ENCODE measurements around the gene CADM1.

Gene CADM1

DNA sequence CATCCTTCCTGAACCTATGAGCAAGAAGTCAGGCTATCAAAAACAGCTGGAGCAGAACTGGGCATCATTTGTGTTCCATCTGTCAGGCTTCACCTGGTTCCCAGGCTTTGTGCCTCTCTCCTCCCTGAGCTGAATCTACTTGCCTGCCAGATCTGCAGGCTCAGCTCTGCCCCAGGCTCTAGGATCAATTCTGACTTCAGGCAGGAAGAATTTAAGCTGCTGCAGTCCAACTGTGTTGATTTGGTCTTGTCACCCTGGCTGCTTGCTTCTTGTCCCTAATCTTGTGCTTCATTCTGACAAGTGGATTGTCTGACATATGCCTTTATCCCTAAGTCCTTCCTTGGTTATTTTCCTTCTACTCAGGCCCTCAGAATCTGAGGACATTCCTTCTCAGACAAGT lies 31.6 kb upstream of the CADM1 start:
- Histone ChIP-seq H3K27me3 (ENCODE audit: control insufficient read depth in 1 of 2, insufficient read depth in 2 of 2, low read length in 2 of 2) (peaks cover 3 to 7% of the 10 kb centered on the region in 2 donors), H3K36me3 (ENCODE audit: control insufficient read depth in 2 of 2, insufficient read depth in 2 of 2, low read length in 2 of 2) (no peaks in the 10 kb centered on the region), H3K27ac (ENCODE audit: low read length) (no peak overlapping the region), H3K9me3 (ENCODE audit: control insufficient read depth in 2 of 2, low read length in 2 of 2) (no peaks in the 10 kb centered on the region), H3K9ac (ENCODE audit: low read length in 2 of 2) (no peak overlapping the region), H3K4me3 (ENCODE audit: low read length in 2 of 2) (no peak overlapping the region), H3K4me1 (ENCODE audit: control insufficient read depth, insufficient read depth, low read length) (no peaks in the 10 kb centered on the region)

DNA sequence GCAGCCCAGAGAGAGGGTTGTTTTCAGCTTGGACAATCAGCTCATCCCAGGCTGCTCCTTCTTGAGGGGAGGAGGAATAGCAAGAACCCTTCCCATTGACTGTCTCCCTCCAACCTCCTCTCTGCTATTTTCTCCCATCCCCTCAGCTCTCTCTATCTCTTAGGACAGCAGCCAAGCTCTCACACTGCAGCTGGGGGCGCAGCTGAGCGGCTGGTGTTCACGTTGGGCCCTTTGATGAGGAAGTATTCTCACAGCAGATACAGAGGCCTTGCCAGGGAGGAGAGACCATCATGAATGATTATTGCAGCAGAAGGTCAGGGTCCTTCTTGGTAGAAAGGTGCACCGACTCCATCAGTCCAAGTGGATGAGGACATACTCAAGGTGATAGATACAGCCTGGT lies 26.5 kb upstream of the CADM1 start:
- Histone ChIP-seq H3K27me3 (ENCODE audit: control insufficient read depth in 1 of 2, insufficient read depth in 2 of 2, low read length in 2 of 2) (peaks cover 3 to 9% of the 10 kb centered on the region in 2 donors), H3K9me3 (ENCODE audit: control insufficient read depth in 2 of 2, low read length in 2 of 2) (no peaks in the 10 kb centered on the region), H3K27ac (ENCODE audit: low read length) (no peak overlapping the region), H3K36me3 (ENCODE audit: control insufficient read depth in 2 of 2, insufficient read depth in 2 of 2, low read length in 2 of 2) (no peaks in the 10 kb centered on the region), H3K4me3 (ENCODE audit: low read length in 2 of 2) (no peak overlapping the region), H3K9ac (ENCODE audit: low read length in 2 of 2) (no peak overlapping the region), H3K4me1 (ENCODE audit: control insufficient read depth, insufficient read depth, low read length) (no peaks in the 10 kb centered on the region)

DNA sequence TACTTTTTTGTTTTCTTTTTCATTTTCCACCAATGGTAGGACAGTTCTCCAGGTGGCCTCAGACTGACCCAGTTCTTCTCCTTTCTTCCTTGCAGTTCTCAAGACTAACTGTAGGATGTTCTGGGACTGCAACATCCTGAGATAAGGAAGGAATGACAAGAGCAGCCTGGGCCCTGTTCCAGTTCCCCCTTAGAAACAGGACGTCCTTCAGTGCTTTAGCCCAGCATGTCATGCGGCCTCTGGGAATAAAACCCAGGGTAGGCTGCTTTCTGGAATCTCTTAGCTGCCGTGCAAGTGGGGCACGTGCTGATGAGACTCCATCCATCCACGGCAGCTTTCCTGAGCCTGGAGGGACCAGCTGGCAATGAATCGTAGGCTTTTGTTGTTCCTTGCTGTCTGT lies 24.0 kb upstream of the CADM1 start:
- Histone ChIP-seq H3K27ac (ENCODE audit: low read length) (no peak overlapping the region), H3K36me3 (ENCODE audit: control insufficient read depth in 2 of 2, insufficient read depth in 2 of 2, low read length in 2 of 2) (no peaks in the 10 kb centered on the region), H3K27me3 (ENCODE audit: control insufficient read depth in 1 of 2, insufficient read depth in 2 of 2, low read length in 2 of 2) (peaks cover 2 to 3% of the 10 kb centered on the region in 2 donors), H3K9me3 (ENCODE audit: control insufficient read depth in 2 of 2, low read length in 2 of 2) (no peaks in the 10 kb centered on the region), H3K4me3 (ENCODE audit: low read length in 2 of 2) (no peak overlapping the region), H3K9ac (ENCODE audit: low read length in 2 of 2) (no peak overlapping the region), H3K4me1 (ENCODE audit: control insufficient read depth, insufficient read depth, low read length) (no peaks in the 10 kb centered on the region)

DNA sequence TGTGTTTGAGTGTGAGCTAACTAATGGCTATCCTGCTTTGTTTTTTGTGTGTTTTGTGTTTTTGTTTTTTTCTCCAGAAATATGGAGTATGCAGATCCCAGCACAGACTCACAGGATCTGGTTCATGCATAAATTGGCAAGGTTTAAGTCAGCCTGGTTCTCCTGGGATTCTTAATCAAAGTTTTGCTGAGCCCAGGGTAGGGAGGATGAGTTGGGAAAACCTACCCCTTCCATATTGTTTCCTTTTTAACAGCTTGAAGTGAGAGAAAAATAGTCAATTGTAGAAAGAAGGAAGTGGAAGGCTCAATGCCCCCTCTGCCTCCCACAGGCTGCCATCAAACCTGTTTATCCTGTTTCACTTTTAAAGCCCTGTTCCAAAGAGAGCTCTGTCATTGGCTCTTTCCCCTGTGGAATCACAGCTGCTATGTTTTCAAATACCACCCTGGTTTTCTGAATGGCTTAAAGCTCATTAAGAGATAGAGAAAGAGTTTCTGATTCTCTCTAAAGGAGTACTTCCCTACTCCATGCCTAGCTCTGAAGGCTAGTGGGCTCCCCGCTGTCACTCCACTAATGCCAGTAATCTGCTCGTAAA lies 23.4 kb upstream of the CADM1 start:
- H3K9me3 ChIP-seq (ENCODE audit: control insufficient read depth in 2 of 2, low read length in 2 of 2) = no peaks in the 10 kb centered on the region
- no peaks in the 10 kb centered on the region for H3K4me1 ChIP-seq (ENCODE audit: control insufficient read depth, insufficient read depth, low read length)
- H3K27ac ChIP-seq (ENCODE audit: low read length) = no peak overlapping the region
- peaks cover 2 to 3% of the 10 kb centered on the region in 2 donors for H3K27me3 ChIP-seq (ENCODE audit: control insufficient read depth in 1 of 2, insufficient read depth in 2 of 2, low read length in 2 of 2)
- H3K9ac ChIP-seq (ENCODE audit: low read length in 2 of 2) = no peak overlapping the region
- H3K4me3 ChIP-seq (ENCODE audit: low read length in 2 of 2) = no peak overlapping the region
- no peaks in the 10 kb centered on the region for H3K36me3 ChIP-seq (ENCODE audit: control insufficient read depth in 2 of 2, insufficient read depth in 2 of 2, low read length in 2 of 2)

GRCh38 chr11:115525531-115526006 lies 21.4 kb upstream of the CADM1 start:
- no peak overlapping the region for H3K9ac ChIP-seq (ENCODE audit: low read length in 2 of 2)
- no peak overlapping the region for H3K27ac ChIP-seq (ENCODE audit: low read length)
- no peak overlapping the region for H3K4me3 ChIP-seq (ENCODE audit: low read length in 2 of 2)
- H3K9me3 ChIP-seq (ENCODE audit: control insufficient read depth in 2 of 2, low read length in 2 of 2) = no peaks in the 10 kb centered on the region
- H3K27me3 ChIP-seq (ENCODE audit: control insufficient read depth in 1 of 2, insufficient read depth in 2 of 2, low read length in 2 of 2) = peaks cover 2 to 3% of the 10 kb centered on the region in 2 donors
- no peaks in the 10 kb centered on the region for H3K36me3 ChIP-seq (ENCODE audit: control insufficient read depth in 2 of 2, insufficient read depth in 2 of 2, low read length in 2 of 2)
- no peaks in the 10 kb centered on the region for H3K4me1 ChIP-seq (ENCODE audit: control insufficient read depth, insufficient read depth, low read length)

DNA sequence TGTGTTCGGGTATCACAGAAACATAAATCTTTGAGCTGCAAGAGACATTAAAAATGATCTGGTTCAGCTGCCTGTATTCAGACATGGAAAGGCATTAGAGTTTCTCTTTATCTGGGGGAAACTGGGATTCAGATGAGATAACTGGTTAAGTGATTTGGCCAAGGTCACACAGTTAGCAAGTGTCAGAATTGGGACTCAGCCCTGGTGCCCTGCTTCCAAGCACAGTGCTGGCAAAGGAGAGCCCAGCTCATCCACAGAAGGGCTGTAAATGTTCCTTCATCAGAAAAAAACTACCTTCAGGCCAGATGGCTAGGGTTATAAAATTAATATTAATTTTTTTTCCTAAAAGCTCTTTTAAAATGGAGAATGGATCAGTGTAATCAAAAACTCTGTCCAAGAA lies 20.4 kb upstream of the CADM1 start:
- H3K9ac ChIP-seq (ENCODE audit: low read length in 2 of 2) = no peak overlapping the region
- no peaks in the 10 kb centered on the region for H3K36me3 ChIP-seq (ENCODE audit: control insufficient read depth in 2 of 2, insufficient read depth in 2 of 2, low read length in 2 of 2)
- H3K27me3 ChIP-seq (ENCODE audit: control insufficient read depth in 1 of 2, insufficient read depth in 2 of 2, low read length in 2 of 2) = peaks cover 3 to 4% of the 10 kb centered on the region in 2 donors
- no peak overlapping the region for H3K27ac ChIP-seq (ENCODE audit: low read length)
- no peaks in the 10 kb centered on the region for H3K9me3 ChIP-seq (ENCODE audit: control insufficient read depth in 2 of 2, low read length in 2 of 2)
- no peak overlapping the region for H3K4me3 ChIP-seq (ENCODE audit: low read length in 2 of 2)
- no peaks in the 10 kb centered on the region for H3K4me1 ChIP-seq (ENCODE audit: control insufficient read depth, insufficient read depth, low read length)

DNA sequence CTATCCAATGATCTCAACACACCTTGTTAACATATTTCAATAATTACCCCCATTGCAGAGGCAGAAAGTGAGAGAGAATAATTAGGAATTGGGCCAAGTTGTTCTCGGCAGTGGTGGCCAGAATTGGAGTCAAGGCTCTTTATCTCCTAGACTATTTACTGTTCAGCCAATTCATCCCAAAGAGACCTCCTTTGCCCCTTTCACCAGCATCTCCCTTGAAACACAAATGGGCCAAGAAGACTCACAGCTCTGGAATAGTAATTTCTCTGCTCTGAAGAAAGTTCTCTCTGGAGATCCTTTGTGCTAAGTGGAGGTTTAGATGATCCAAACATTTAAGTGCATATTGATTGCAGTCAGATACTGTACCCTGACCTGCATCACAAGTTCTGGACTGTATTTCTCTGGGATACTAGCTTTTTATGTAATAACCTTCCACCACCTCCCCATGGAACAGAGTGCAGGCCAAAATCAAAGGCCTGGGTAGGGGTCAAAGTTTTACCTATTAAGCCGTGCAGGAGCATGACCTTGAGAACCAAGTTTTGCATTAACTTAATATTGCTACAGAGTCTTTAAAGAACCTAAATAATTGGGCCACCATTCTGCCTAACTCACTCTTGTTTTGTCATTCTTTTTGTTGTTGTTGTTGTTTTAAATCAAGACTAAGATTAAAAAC lies 19.6 kb upstream of the CADM1 start:
- H3K27me3 ChIP-seq (ENCODE audit: control insufficient read depth in 1 of 2, insufficient read depth in 2 of 2, low read length in 2 of 2) = peaks cover 3 to 4% of the 10 kb centered on the region in 2 donors
- H3K27ac ChIP-seq (ENCODE audit: low read length) = no peak overlapping the region
- H3K4me3 ChIP-seq (ENCODE audit: low read length in 2 of 2) = no peak overlapping the region
- H3K36me3 ChIP-seq (ENCODE audit: control insufficient read depth in 2 of 2, insufficient read depth in 2 of 2, low read length in 2 of 2) = no peaks in the 10 kb centered on the region
- H3K9ac ChIP-seq (ENCODE audit: low read length in 2 of 2) = no peak overlapping the region
- no peaks in the 10 kb centered on the region for H3K9me3 ChIP-seq (ENCODE audit: control insufficient read depth in 2 of 2, low read length in 2 of 2)
- no peaks in the 10 kb centered on the region for H3K4me1 ChIP-seq (ENCODE audit: control insufficient read depth, insufficient read depth, low read length)

DNA sequence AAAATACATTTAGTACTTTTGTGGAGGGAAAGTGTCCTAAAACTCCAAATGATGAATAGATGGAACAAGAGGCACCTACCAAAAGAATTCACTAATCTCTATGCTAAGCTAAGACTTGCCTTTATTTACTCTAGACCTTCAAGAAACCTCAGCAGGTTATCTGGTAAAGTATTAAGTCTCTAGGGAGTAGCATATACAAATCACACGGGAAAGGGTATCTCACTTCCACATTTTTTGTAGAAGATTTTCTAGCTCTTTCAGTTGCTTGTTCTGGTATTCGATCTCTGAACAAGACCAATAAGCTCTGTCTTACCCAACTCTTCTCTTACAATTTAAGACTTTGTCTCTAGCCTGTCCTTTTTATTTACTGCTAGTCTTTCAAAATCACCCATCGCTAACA lies 18.1 kb upstream of the CADM1 start:
- no peaks in the 10 kb centered on the region for H3K36me3 ChIP-seq (ENCODE audit: control insufficient read depth in 2 of 2, insufficient read depth in 2 of 2, low read length in 2 of 2)
- H3K9me3 ChIP-seq (ENCODE audit: control insufficient read depth in 2 of 2, low read length in 2 of 2) = no peaks in the 10 kb centered on the region
- no peak overlapping the region for H3K9ac ChIP-seq (ENCODE audit: low read length in 2 of 2)
- H3K27me3 ChIP-seq (ENCODE audit: control insufficient read depth in 1 of 2, insufficient read depth in 2 of 2, low read length in 2 of 2) = peaks cover 2 to 3% of the 10 kb centered on the region in 2 donors
- no peak overlapping the region for H3K4me3 ChIP-seq (ENCODE audit: low read length in 2 of 2)
- H3K4me1 ChIP-seq (ENCODE audit: control insufficient read depth, insufficient read depth, low read length) = no peaks in the 10 kb centered on the region
- no peak overlapping the region for H3K27ac ChIP-seq (ENCODE audit: low read length)

DNA sequence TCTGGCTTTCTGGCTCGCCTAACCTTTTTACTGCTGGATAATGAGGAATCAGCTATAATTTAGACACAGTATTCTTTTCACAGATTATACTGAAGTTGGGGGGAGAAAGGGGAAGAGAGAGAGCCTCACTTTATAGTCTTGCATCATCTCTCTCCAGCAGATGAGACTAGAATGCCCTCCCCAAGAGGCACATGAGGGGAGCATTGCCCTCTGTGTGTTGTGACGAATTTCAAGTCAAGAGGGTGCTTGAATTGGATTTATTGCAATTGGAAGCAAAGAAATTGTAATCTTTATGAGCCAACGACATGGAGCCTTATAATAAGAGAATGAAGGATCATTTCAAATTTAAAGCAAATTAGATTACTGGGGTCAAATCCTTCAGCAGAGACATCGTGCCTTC lies 17.6 kb upstream of the CADM1 start:
- peaks cover under 1 to 2% of the 10 kb centered on the region in 2 donors for H3K27me3 ChIP-seq (ENCODE audit: control insufficient read depth in 1 of 2, insufficient read depth in 2 of 2, low read length in 2 of 2)
- H3K9me3 ChIP-seq (ENCODE audit: control insufficient read depth in 2 of 2, low read length in 2 of 2) = no peaks in the 10 kb centered on the region
- no peak overlapping the region for H3K27ac ChIP-seq (ENCODE audit: low read length)
- no peak overlapping the region for H3K4me3 ChIP-seq (ENCODE audit: low read length in 2 of 2)
- no peaks in the 10 kb centered on the region for H3K4me1 ChIP-seq (ENCODE audit: control insufficient read depth, insufficient read depth, low read length)
- H3K9ac ChIP-seq (ENCODE audit: low read length in 2 of 2) = no peak overlapping the region
- no peaks in the 10 kb centered on the region for H3K36me3 ChIP-seq (ENCODE audit: control insufficient read depth in 2 of 2, insufficient read depth in 2 of 2, low read length in 2 of 2)

DNA sequence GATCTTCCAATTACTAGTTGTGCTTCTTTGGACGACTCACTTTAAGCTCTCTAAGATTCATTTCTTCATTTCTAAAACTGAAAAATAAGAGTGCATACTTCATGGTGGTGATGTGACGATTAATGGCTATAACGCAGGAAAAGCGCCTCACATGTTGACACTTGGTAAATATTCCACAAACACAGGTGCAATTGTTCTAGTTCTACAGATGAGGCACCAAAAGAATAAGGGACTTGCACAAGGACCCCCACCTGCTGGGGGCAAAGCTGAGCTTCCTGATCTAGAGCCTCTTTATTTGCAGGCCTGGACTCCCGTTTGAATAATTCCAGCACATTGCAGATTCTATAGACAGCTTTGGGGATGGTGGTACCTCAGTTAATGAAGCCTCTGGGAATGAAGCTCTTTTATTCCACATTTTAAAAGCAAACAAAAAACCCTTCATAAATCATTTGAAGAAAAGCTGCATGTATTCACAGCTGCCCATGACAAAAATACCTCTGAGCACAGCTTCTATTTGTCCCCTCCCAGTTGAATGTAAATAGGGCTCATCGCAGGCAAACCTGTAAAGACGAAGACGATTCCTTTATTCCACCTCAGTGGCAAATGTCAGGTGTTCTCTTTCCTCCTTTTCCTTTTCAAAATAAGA lies 14.9 kb upstream of the CADM1 start:
- Histone ChIP-seq H3K4me1 (ENCODE audit: control insufficient read depth, insufficient read depth, low read length) (no peaks in the 10 kb centered on the region), H3K36me3 (ENCODE audit: control insufficient read depth in 2 of 2, insufficient read depth in 2 of 2, low read length in 2 of 2) (no peaks in the 10 kb centered on the region), H3K9me3 (ENCODE audit: control insufficient read depth in 2 of 2, low read length in 2 of 2) (no peaks in the 10 kb centered on the region), H3K27ac (ENCODE audit: low read length) (no peak overlapping the region), H3K4me3 (ENCODE audit: low read length in 2 of 2) (no peak overlapping the region), H3K9ac (ENCODE audit: low read length in 2 of 2) (no peak overlapping the region), H3K27me3 (ENCODE audit: control insufficient read depth in 1 of 2, insufficient read depth in 2 of 2, low read length in 2 of 2) (peaks cover 0 to 2% of the 10 kb centered on the region in 2 donors)
